Measurements from ENCODE around the gene PRKCQ.

GRCh38 chr10:6411436-6411835 lies 168.6 kb downstream of the PRKCQ start:
- TF ChIP-seq CTCF (IDR thresholded peaks at IDR 0.05; ENCODE audit: insufficient read depth, low read length) (no peak), POLR2AphosphoS5 (IDR thresholded peaks at IDR 0.05; ENCODE audit: low read depth) (no peak), GABPA (IDR thresholded peaks at IDR 0.05; ENCODE audit: low read depth) (no peak)

Data from HL-60 (cell line).